Naive thymus-derived CD4-positive, alpha-beta T cell (primary cell): ENCODE data around the gene ZSCAN2. TPM values are rescaled to one million over a fixed set of nuclear protein-coding genes. Genes with fewer than 3 reads are reported as not detected.

ENCODE experiments used
- ATAC-seq: fragments of 150-1000 bp; cut with Tn5 transposase; 2 replicates; pipeline ENCODE4 v1.10.0; 2021; ENCODE audit warnings: mild to moderate bottlenecking, moderate library complexity
- CTCF ChIA-PET: fragments of 350-600 bp; sonication (Branson Sonifier 250); formaldehyde crosslinking; loops from one replicate; lab custom pipeline; 2021; ENCODE audit warnings: antibody characterized with exemption; lab: Charles Lee
- POLR2A ChIA-PET: fragments of 350-600 bp; sonication (Branson Sonifier 250); formaldehyde crosslinking; loops from one replicate; lab custom pipeline; 2021; ENCODE audit warnings: antibody characterized with exemption, inconsistent platforms; lab: Charles Lee
- DNase-seq, 9 donors: peaks; one replicate each; pipeline versions ENCODE4 v3.0.0 to v3.0.0-alpha.2; 2020 to 2022; ENCODE audit warnings: mixed read lengths in 1 of 9
- H3K27ac ChIP-seq: one replicate; pipeline ENCODE4 v1.7.0; 2013; ENCODE audit warnings: mild to moderate bottlenecking, low read depth, low read length, moderate library complexity
- H3K27me3 ChIP-seq, 2 donors: one replicate each; pipeline ENCODE4 v1.7.0; 2013; ENCODE audit warnings: low read length in 2 of 2, mild to moderate bottlenecking in 2 of 2, moderate library complexity in 2 of 2; ENCODE audit not compliant: control insufficient read depth in 2 of 2, insufficient read depth in 2 of 2
- H3K36me3 ChIP-seq, 3 experiments: 1 replicate in 2 of 3; 2 replicates in 1 of 3; pipeline ENCODE4 v1.7.0; 2013; ENCODE audit warnings: low read length in 3 of 3, mild to moderate bottlenecking in 3 of 3, moderate library complexity in 1 of 3; ENCODE audit not compliant: insufficient read depth in 3 of 3, control insufficient read depth in 2 of 3
- H3K4me1 ChIP-seq, 2 donors: one replicate each; pipeline ENCODE4 v1.7.0; 2013; ENCODE audit warnings: low read length in 2 of 2, mild to moderate bottlenecking in 2 of 2, moderate library complexity in 1 of 2; ENCODE audit not compliant: control insufficient read depth in 2 of 2, insufficient read depth in 2 of 2
- H3K4me3 ChIP-seq: 2 replicates; pipeline ENCODE4 v1.7.0; 2013; ENCODE audit warnings: mild to moderate bottlenecking, low read length
- H3K9me3 ChIP-seq, 3 experiments: 1 replicate in 2 of 3; 2 replicates in 1 of 3; pipeline ENCODE4 v1.7.0; 2013; ENCODE audit warnings: low read length in 3 of 3; ENCODE audit not compliant: control insufficient read depth in 2 of 3
- H3K27ac Mint-ChIP-seq, 9 donors: one replicate each; pipeline ENCODE4 v1.8.0; 2020 to 2022; ENCODE audit warnings: mixed read lengths in 9 of 9, mild to moderate bottlenecking in 8 of 9, moderate library complexity in 5 of 9, inconsistent platforms in 2 of 9
- H3K27me3 Mint-ChIP-seq, 5 donors: one replicate each; pipeline ENCODE4 v1.8.0; 2021 to 2022; ENCODE audit warnings: mixed read lengths in 5 of 5, mild to moderate bottlenecking in 1 of 5
- H3K36me3 Mint-ChIP-seq, 5 donors: one replicate each; pipeline ENCODE4 v1.8.0; 2020 to 2022; ENCODE audit warnings: mixed read lengths in 5 of 5, mild to moderate bottlenecking in 3 of 5, inconsistent platforms in 1 of 5
- H3K4me1 Mint-ChIP-seq, 7 donors: one replicate each; pipeline ENCODE4 v1.8.0; 2020 to 2022; ENCODE audit warnings: mixed read lengths in 7 of 7, mild to moderate bottlenecking in 3 of 7, inconsistent platforms in 1 of 7
- H3K4me3 Mint-ChIP-seq, 10 donors: one replicate each; pipeline ENCODE4 v1.8.0; 2020 to 2022; ENCODE audit warnings: mild to moderate bottlenecking in 10 of 10, mixed read lengths in 10 of 10, moderate library complexity in 6 of 10, inconsistent platforms in 2 of 10
- H3K9me3 Mint-ChIP-seq, 11 donors: one replicate each; pipeline ENCODE4 v1.8.0; 2020 to 2022; ENCODE audit warnings: mixed read lengths in 11 of 11, mild to moderate bottlenecking in 4 of 11, inconsistent platforms in 1 of 11, moderate library complexity in 1 of 11
- intact Hi-C, 2 donors: fragments of 100-400 bp; cut with micrococcal nuclease; formaldehyde crosslinking; loops; one replicate each; pipeline ENCODE4 v1.15.1; 2023
- polyA plus RNA-seq, 2 donors: library from polyadenylated mRNA; unstranded; fragments of 300-500 nt; fragmentation: Illumina TruSeq; gene quantifications; one replicate each; pipeline ENCODE4 v1.2.3, GENCODE V29; 2021
- total RNA-seq, 6 experiments: library from RNA in 5 of 6; stranded (reverse) in 5 of 6; gene quantifications; 1 replicate in 5 of 6; 2 replicates in 1 of 6; pipeline ENCODE4 v1.2.3 and lab custom pipeline; 2021 to 2026

Gene ZSCAN2
- total and polyA plus RNA-seq, 7 experiments from 2014 or later = 4.8 to 13.0 (median 6.8) TPM

GRCh38 chr15:84624359-84624758 is 23.6 kb downstream of the ZSCAN2 start:
- intact Hi-C loops = loop anchor here in 1 of 2 donors (5.0 kb wide), 1 partner anchor 863 kb away; no protein-coding TSS in a partner anchor
- no peak overlapping the region for H3K4me3 ChIP-seq
- POLR2A ChIA-PET = no interaction called here
- no peaks in the 10 kb centered on the region for H3K27me3 ChIP-seq
- no peak overlapping the region for H3K27ac ChIP-seq
- CTCF ChIA-PET = interaction anchor here (1.0 kb wide), 1 partner anchor 36 kb away, joined by 3 read pairs; no protein-coding TSS in a partner anchor
- peak overlapping the region in 2 of 9 donors; percentile 65 to 78 for H3K27ac Mint-ChIP-seq
- ATAC-seq (no peak), DNase-seq (no peak)
- peaks cover 0 to 16% (median 11%) of the 10 kb centered on the region in 3 experiments for H3K9me3 ChIP-seq
- peaks cover 18 to 48% (median 46%) of the 10 kb centered on the region in 5 donors for H3K36me3 Mint-ChIP-seq
- peaks cover 0 to 2% (median 0%) of the 10 kb centered on the region in 7 donors for H3K4me1 Mint-ChIP-seq
- H3K4me3 Mint-ChIP-seq = peak overlapping the region in 1 of 10 donors; percentile 48
- peaks cover 0 to 27% (median 9%) of the 10 kb centered on the region in 3 experiments for H3K36me3 ChIP-seq
- H3K4me1 ChIP-seq = no peaks in the 10 kb centered on the region
- peaks cover 3 to 35% (median 16%) of the 10 kb centered on the region in 11 donors for H3K9me3 Mint-ChIP-seq
- H3K27me3 Mint-ChIP-seq = no peaks in the 10 kb centered on the region

GRCh38 chr15:84625123-84625522 is 24.3 kb downstream of the ZSCAN2 start:
- peaks cover 0 to 4% (median 1%) of the 10 kb centered on the region in 7 donors for H3K4me1 Mint-ChIP-seq
- H3K36me3 Mint-ChIP-seq = peaks cover 18 to 41% (median 40%) of the 10 kb centered on the region in 5 donors
- Histone ChIP-seq H3K36me3 (peaks cover 0 to 27% (median 9%) of the 10 kb centered on the region in 3 experiments), H3K27ac (no peak overlapping the region), H3K27me3 (no peaks in the 10 kb centered on the region), H3K4me1 (no peaks in the 10 kb centered on the region), H3K9me3 (peaks cover 0 to 16% (median 11%) of the 10 kb centered on the region in 3 experiments), H3K4me3 (no peak overlapping the region)
- peaks cover 3 to 28% (median 17%) of the 10 kb centered on the region in 11 donors for H3K9me3 Mint-ChIP-seq
- ATAC-seq = no peak
- intact Hi-C loops = no loop called here
- H3K27me3 Mint-ChIP-seq = no peaks in the 10 kb centered on the region
- no peak overlapping the region for H3K4me3 Mint-ChIP-seq
- no peak for DNase-seq
- ChIA-PET CTCF (no interaction called here), POLR2A (no interaction called here)
- peak overlapping the region in 2 of 9 donors; percentile 51 to 75 for H3K27ac Mint-ChIP-seq

- peak overlapping the region in 1 of 9 donors; percentile 63 for H3K27ac Mint-ChIP-seq
- peak overlapping the region in 1 of 10 donors; percentile 32 for H3K4me3 Mint-ChIP-seq
- ChIA-PET CTCF (no interaction called here), POLR2A (interaction anchor here (0.6 to 1.5 kb wide), 3 partner anchors 25 to 30 kb away, joined by 3 to 4 read pairs (median 3); partner anchors contain the start of genes WDR73 and ZSCAN2)
- intact Hi-C loops = no loop called here
- Histone ChIP-seq H3K9me3 (no peaks in the 10 kb centered on the region), H3K36me3 (peaks cover 0 to 3% (median 0%) of the 10 kb centered on the region in 3 experiments), H3K4me3 (no peak overlapping the region), H3K27me3 (no peaks in the 10 kb centered on the region), H3K27ac (no peak overlapping the region), H3K4me1 (peaks cover 12 to 22% of the 10 kb centered on the region in 2 donors)
- peaks cover 8 to 15% (median 10%) of the 10 kb centered on the region in 5 donors for H3K36me3 Mint-ChIP-seq
- DNase-seq = no peak
- no peaks in the 10 kb centered on the region for H3K27me3 Mint-ChIP-seq
- H3K4me1 Mint-ChIP-seq = peaks cover 13 to 28% (median 26%) of the 10 kb centered on the region in 7 donors
- ATAC-seq = no peak
- H3K9me3 Mint-ChIP-seq = peaks cover 0 to 5% (median 0%) of the 10 kb centered on the region in 11 donors
Measured at GRCh38 chr15:84629033-84629432, 28.2 kb downstream of the ZSCAN2 start.

GRCh38 chr15:84631706-84632272 is 31.0 kb downstream of the ZSCAN2 start:
- H3K4me3 Mint-ChIP-seq = peak overlapping the region; percentile 84 to 100 (median 98)
- peaks cover 0 to 17% (median 6%) of the 10 kb centered on the region in 5 donors for H3K36me3 Mint-ChIP-seq
- H3K9me3 Mint-ChIP-seq = peaks cover 0 to 2% (median 0%) of the 10 kb centered on the region in 11 donors
- ChIA-PET POLR2A (interaction anchor here (0.8 to 8.4 kb wide), 18 partner anchors 11 to 349 kb away, joined by 3 to 115 read pairs (median 6); partner anchors contain the start of genes NMB, SEC11A, WDR73 and ZSCAN2), CTCF (interaction anchor here (0.7 to 3.0 kb wide), 7 partner anchors 9 to 120 kb away, joined by 3 to 18 read pairs (median 5); partner anchors contain the start of genes WDR73 and ZSCAN2)
- H3K9me3 ChIP-seq = no peaks in the 10 kb centered on the region
- no peaks in the 10 kb centered on the region for H3K36me3 ChIP-seq
- H3K27ac ChIP-seq = peak overlapping the region; percentile 78
- DNase-seq (no peak), ATAC-seq (no peak)
- no peaks in the 10 kb centered on the region for H3K27me3 ChIP-seq
- peaks cover 21 to 51% (median 46%) of the 10 kb centered on the region in 7 donors for H3K4me1 Mint-ChIP-seq
- peaks cover 26 to 40% of the 10 kb centered on the region in 2 donors for H3K4me1 ChIP-seq
- no peaks in the 10 kb centered on the region for H3K27me3 Mint-ChIP-seq
- peak overlapping the region; percentile 96 for H3K4me3 ChIP-seq
- peak overlapping the region; percentile 90 to 99 (median 94) for H3K27ac Mint-ChIP-seq
- intact Hi-C loops = loop anchor here (1.0 to 2.0 kb wide), 9 partner anchors 23 to 350 kb away; partner anchors contain the start of genes PDE8A (in 2 of the 2), SEC11A (in 2 of the 2), WDR73 (in 2 of the 2) and ZNF592 (in 2 of the 2)

GRCh38 chr15:84633311-84634227 is 32.8 kb downstream of the ZSCAN2 start:
- ATAC-seq (peak; percentile 67), DNase-seq (peak; percentile 48 to 77 (median 66))
- peaks cover 0 to 8% (median 7%) of the 10 kb centered on the region in 3 experiments for H3K36me3 ChIP-seq
- Mint-ChIP-seq H3K27ac (peak overlapping the region; percentile 79 to 98 (median 93)), H3K4me3 (peak overlapping the region; percentile 84 to 99 (median 98)), H3K4me1 (peaks cover 23 to 58% (median 53%) of the 10 kb centered on the region in 7 donors), H3K36me3 (peaks cover 5 to 22% (median 12%) of the 10 kb centered on the region in 5 donors), H3K27me3 (no peaks in the 10 kb centered on the region), H3K9me3 (peaks cover 0 to 2% (median 0%) of the 10 kb centered on the region in 11 donors)
- H3K27ac ChIP-seq = peak overlapping the region; percentile 78
- peaks cover 26 to 40% of the 10 kb centered on the region in 2 donors for H3K4me1 ChIP-seq
- H3K27me3 ChIP-seq = no peaks in the 10 kb centered on the region
- intact Hi-C loops = loop anchor here (1.0 to 2.0 kb wide), 3 partner anchors 45 to 347 kb away; partner anchors contain the start of gene PDE8A (in 1 of the 2)
- peak overlapping the region; percentile 96 for H3K4me3 ChIP-seq
- POLR2A ChIA-PET = interaction anchor here (0.6 to 8.4 kb wide), 15 partner anchors 9 to 347 kb away, joined by 3 to 115 read pairs (median 5); partner anchors contain the start of genes NMB, SEC11A, WDR73 and ZSCAN2
- H3K9me3 ChIP-seq = no peaks in the 10 kb centered on the region
- CTCF ChIA-PET = interaction anchor here (0.6 to 3.0 kb wide), 7 partner anchors 20 to 468 kb away, joined by 3 to 18 read pairs (median 6); partner anchors contain the start of genes WDR73 and ZSCAN2
